Panc1 (cell line): Measurements from ENCODE around the gene HUS1.

Experiments
- CTCF ChIP-seq: fragments of 450-650 bp; IDR thresholded peaks from 2 replicates; pipeline ENCODE4 v1.5.1; 2017; ENCODE audit warnings: mild to moderate bottlenecking
- POLR2AphosphoS5 ChIP-seq: IDR thresholded peaks from 2 replicates; pipeline ENCODE4 v1.6.1; 2012; ENCODE audit warnings: mild to moderate bottlenecking, low read depth, low read length, moderate library complexity
- REST ChIP-seq, 2 experiments: IDR thresholded peaks; 2 replicates each; pipeline ENCODE4 v1.6.1; 2011 to 2012; ENCODE audit warnings: low read depth in 2 of 2, control low read depth in 1 of 2, low read length in 1 of 2, mild to moderate bottlenecking in 1 of 2, moderate library complexity in 1 of 2; ENCODE audit not compliant: insufficient read depth in 1 of 2

GRCh38 chr7:47948141-47948790, 31.1 kb downstream of the HUS1 start, which contains the start of gene PKD1L1:
- no peak for TF ChIP-seq POLR2AphosphoS5
- no peak for TF ChIP-seq CTCF
- TF ChIP-seq REST (IDR thresholded peaks at IDR 0.05; ENCODE audit: insufficient read depth in 1 of 2, low read depth in 2 of 2, low read length in 1 of 2), result no peak
